Small intestine (tissue), 7 donors: ENCODE measurements around the gene GATAD1. TPM values are rescaled to one million over a fixed set of nuclear protein-coding genes. Genes with fewer than 3 reads are reported as not detected.
"Not testable (repeated sequence)": the region's sequence is repeated elsewhere in the genome, so short reads cannot be mapped to it uniquely, and the experiment has no call there.

Experiments
- DNase-seq, 2 donors: peaks; one replicate each; pipeline versions ENCODE4 v3.0.0 to v3.0.0-alpha.2; 2013
- FAIRE-seq: peaks from 2 replicates; lab custom pipeline; 2012; peaks lifted over from hg19 to GRCh38; lab: Jason Lieb, UNC
- H3K27ac ChIP-seq, 3 donors: one replicate each; pipeline ENCODE4 v1.5.1; 2013; ENCODE audit warnings: low read length in 2 of 3, mild to moderate bottlenecking in 2 of 3, control low read depth in 1 of 3, inconsistent platforms in 1 of 3, low read depth in 1 of 3, moderate library complexity in 1 of 3
- H3K27me3 ChIP-seq, 3 donors: one replicate each; pipeline ENCODE4 v1.6.1; 2013; ENCODE audit warnings: low read length in 3 of 3, inconsistent platforms in 1 of 3; ENCODE audit not compliant: control insufficient read depth in 3 of 3, insufficient read depth in 3 of 3
- H3K36me3 ChIP-seq, 3 donors: one replicate each; pipeline ENCODE4 v1.6.1; 2013; ENCODE audit warnings: low read length in 3 of 3, inconsistent platforms in 1 of 3, low read depth in 1 of 3, mild to moderate bottlenecking in 1 of 3, moderate library complexity in 1 of 3; ENCODE audit not compliant: control insufficient read depth in 3 of 3, insufficient read depth in 2 of 3
- H3K4me1 ChIP-seq, 3 donors: one replicate each; pipeline ENCODE4 v1.6.1; 2013; ENCODE audit warnings: low read length in 2 of 3, inconsistent platforms in 1 of 3, low read depth in 1 of 3, mild to moderate bottlenecking in 1 of 3, moderate library complexity in 1 of 3; ENCODE audit not compliant: control insufficient read depth in 3 of 3, insufficient read depth in 2 of 3
- H3K4me3 ChIP-seq, 3 donors: one replicate each; pipeline ENCODE4 v1.5.1; 2013; ENCODE audit warnings: low read length in 3 of 3, control low read depth in 1 of 3, inconsistent platforms in 1 of 3, low read depth in 1 of 3, mild to moderate bottlenecking in 1 of 3, moderate library complexity in 1 of 3
- H3K9me3 ChIP-seq, 2 donors: one replicate each; pipeline ENCODE4 v1.6.1; 2013; ENCODE audit warnings: low read depth in 1 of 2, low read length in 1 of 2; ENCODE audit not compliant: control insufficient read depth in 2 of 2, insufficient read depth in 1 of 2
- WGBS, 3 donors: extraction: QIAGEN DNeasy Blood & Tissue Kit; methylation state at CpG; one replicate each; pipeline ENCODE4 v1.1.7; 2013; 5-methylcytosine and 5-hydroxymethylcytosine counted together
- polyA plus RNA-seq, 4 donors: library from polyadenylated mRNA; stranded (reverse) in 3 of 4; unstranded in 1 of 4; fragments of 200-250 nt in 3 of 4; fragments of 120-200 nt in 1 of 4; gene quantifications; one replicate each; pipeline versions ENCODE4 v1.2.1 to v1.2.3, GENCODE V29; 2013
- donor health status: healthy with polysubstance abuse.
- donor health status: control.
- donor health status: control.
- donor health status: Bipolar disorder and iron deficiency.
- donor health status: healthy.

The GATAD1 gene
- polyA plus RNA-seq, 4 donors, result 13.6 to 74.6 (median 15.5) TPM

GRCh38 chr7:92442720-92443119 lies 4.6 kb upstream of the GATAD1 start:
- H3K36me3 ChIP-seq, DNase-seq, H3K9me3 ChIP-seq, H3K4me3 ChIP-seq, H3K4me1 ChIP-seq, H3K27ac ChIP-seq, FAIRE-seq, H3K27me3 ChIP-seq: not testable (repeated sequence)
- WGBS, 3 donors, result 46 to 65% (median 53%) methylated on average over 2 of the region's 2 CpGs

DNA sequence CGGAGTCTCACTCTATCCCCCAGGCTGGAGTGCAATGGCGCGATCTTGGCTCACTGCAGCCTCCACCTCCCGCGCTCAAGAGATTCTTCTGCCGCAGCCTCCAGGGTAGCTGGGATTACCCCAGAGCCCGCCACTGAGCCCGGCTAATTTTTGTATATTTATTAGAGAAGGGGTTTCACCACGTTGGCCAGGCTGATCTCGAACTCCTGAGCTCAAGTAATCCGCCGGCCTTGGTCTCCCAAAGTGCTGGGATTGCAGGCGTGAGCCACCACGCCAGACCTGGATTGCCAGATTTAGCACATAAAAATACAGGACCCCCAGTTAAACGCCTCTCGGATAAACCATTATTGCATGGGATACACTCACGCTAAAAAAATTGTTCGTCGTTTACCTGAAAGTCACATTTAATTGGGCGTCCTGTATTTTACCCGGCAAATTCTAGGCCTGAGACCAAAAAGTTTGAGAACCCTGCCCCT lies 375 bp upstream of the GATAD1 start:
- DNase-seq (no peak), FAIRE-seq (no peak)
- Histone ChIP-seq H3K4me3 (peak overlapping the region; percentile 80 to 98 (median 95)), H3K4me1 (peaks cover 1 to 12% (median 2%) of the 10 kb centered on the region in 3 donors), H3K27me3 (no peaks in the 10 kb centered on the region), H3K9me3 (peaks cover 0 to 8% of the 10 kb centered on the region in 2 donors), H3K27ac (peak overlapping the region in 2 of 3 donors; percentile 95 to 98), H3K36me3 (peaks cover 0 to 3% (median 0%) of the 10 kb centered on the region in 3 donors)
- WGBS, 3 donors, result 53 to 56% (median 56%) methylated on average over 21 of the region's 21 CpGs

DNA sequence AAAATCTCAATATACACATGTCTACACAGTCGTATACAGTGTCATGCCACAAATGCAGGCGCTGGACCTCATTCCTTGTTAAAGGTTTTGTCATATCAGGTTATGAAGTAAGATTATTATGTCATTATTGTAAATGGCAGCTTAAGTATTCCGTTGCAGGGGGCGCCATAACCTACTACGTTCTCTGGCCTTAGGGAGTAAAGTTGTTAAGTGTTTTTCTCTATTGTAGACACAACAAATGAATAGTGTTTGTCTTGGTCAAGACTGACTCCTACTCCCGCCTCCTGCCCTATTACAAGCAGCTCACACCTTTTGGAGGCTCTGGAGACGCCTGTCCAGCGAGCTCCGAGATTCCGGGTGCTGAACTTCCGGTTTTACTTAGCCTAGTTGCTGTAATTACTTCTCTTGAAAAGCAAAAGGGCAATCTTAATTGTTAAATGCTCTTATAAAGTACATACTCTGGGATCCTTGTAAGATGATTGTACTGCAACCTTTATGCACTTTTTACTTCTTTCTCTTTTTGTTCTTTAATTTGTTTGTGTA lies 994 bp downstream of the GATAD1 start:
- Histone ChIP-seq H3K4me1 (peaks cover 1 to 12% (median 2%) of the 10 kb centered on the region in 3 donors), H3K4me3 (peak overlapping the region; percentile 80 to 98 (median 95)), H3K27ac (peak overlapping the region; percentile 95 to 99 (median 98)), H3K9me3 (no peaks in the 10 kb centered on the region), H3K27me3 (no peaks in the 10 kb centered on the region), H3K36me3 (peaks cover 0 to 9% (median 8%) of the 10 kb centered on the region in 3 donors)
- WGBS, 3 donors, result 0 to 1% (median 0%) methylated on average over 11 of the region's 11 CpGs
- FAIRE-seq, result no peak
- peak; percentile 78 to 86 for DNase-seq

- no peak overlapping the region for H3K4me3 ChIP-seq
- H3K27ac ChIP-seq, result no peak overlapping the region
- H3K36me3 ChIP-seq, result peaks cover 9 to 22% (median 17%) of the 10 kb centered on the region in 3 donors
- WGBS, 3 donors, result 97 to 100% (median 98%) methylated on average over 2 of the region's 2 CpGs
- no peaks in the 10 kb centered on the region for H3K9me3 ChIP-seq
- DNase-seq (no peak), FAIRE-seq (no peak)
- H3K27me3 ChIP-seq, result no peaks in the 10 kb centered on the region
- H3K4me1 ChIP-seq, result peaks cover 1 to 12% (median 2%) of the 10 kb centered on the region in 3 donors
Observed at GRCh38 chr7:92451645-92452044, 4.4 kb downstream of the GATAD1 start.

- H3K27ac ChIP-seq, result no peak overlapping the region
- H3K9me3 ChIP-seq, result no peaks in the 10 kb centered on the region
- H3K27me3 ChIP-seq, result no peaks in the 10 kb centered on the region
- H3K4me3 ChIP-seq, result no peak overlapping the region
- FAIRE-seq, result no peak
- DNase-seq, result no peak
- H3K36me3 ChIP-seq, result peaks cover 9 to 25% (median 24%) of the 10 kb centered on the region in 3 donors
- no peaks in the 10 kb centered on the region for H3K4me1 ChIP-seq
- WGBS, 3 donors, result 94 to 100% (median 95%) methylated on average over 2 of the region's 2 CpGs
Observed at GRCh38 chr7:92456236-92456635, 9.0 kb downstream of the GATAD1 start.

GRCh38 chr7:92460109-92460508 lies 12.8 kb downstream of the GATAD1 start:
- FAIRE-seq (no peak), DNase-seq (no peak)
- Histone ChIP-seq H3K9me3 (no peaks in the 10 kb centered on the region), H3K4me3 (no peak overlapping the region), H3K27ac (no peak overlapping the region), H3K4me1 (no peaks in the 10 kb centered on the region), H3K36me3 (peaks cover 0 to 16% (median 9%) of the 10 kb centered on the region in 3 donors), H3K27me3 (no peaks in the 10 kb centered on the region)
- WGBS, 3 donors, result 77 to 86% (median 80%) methylated on average over 2 of the region's 2 CpGs

GRCh38 chr7:92460510-92460909 lies 13.2 kb downstream of the GATAD1 start:
- DNase-seq (no peak), FAIRE-seq (no peak)
- no peaks in the 10 kb centered on the region for H3K27me3 ChIP-seq
- H3K9me3 ChIP-seq, result no peaks in the 10 kb centered on the region
- no peak overlapping the region for H3K27ac ChIP-seq
- peaks cover 0 to 16% (median 9%) of the 10 kb centered on the region in 3 donors for H3K36me3 ChIP-seq
- no peaks in the 10 kb centered on the region for H3K4me1 ChIP-seq
- no peak overlapping the region for H3K4me3 ChIP-seq
- WGBS, 3 donors, result 90 to 91% (median 90%) methylated on average over 4 of the region's 4 CpGs

DNA sequence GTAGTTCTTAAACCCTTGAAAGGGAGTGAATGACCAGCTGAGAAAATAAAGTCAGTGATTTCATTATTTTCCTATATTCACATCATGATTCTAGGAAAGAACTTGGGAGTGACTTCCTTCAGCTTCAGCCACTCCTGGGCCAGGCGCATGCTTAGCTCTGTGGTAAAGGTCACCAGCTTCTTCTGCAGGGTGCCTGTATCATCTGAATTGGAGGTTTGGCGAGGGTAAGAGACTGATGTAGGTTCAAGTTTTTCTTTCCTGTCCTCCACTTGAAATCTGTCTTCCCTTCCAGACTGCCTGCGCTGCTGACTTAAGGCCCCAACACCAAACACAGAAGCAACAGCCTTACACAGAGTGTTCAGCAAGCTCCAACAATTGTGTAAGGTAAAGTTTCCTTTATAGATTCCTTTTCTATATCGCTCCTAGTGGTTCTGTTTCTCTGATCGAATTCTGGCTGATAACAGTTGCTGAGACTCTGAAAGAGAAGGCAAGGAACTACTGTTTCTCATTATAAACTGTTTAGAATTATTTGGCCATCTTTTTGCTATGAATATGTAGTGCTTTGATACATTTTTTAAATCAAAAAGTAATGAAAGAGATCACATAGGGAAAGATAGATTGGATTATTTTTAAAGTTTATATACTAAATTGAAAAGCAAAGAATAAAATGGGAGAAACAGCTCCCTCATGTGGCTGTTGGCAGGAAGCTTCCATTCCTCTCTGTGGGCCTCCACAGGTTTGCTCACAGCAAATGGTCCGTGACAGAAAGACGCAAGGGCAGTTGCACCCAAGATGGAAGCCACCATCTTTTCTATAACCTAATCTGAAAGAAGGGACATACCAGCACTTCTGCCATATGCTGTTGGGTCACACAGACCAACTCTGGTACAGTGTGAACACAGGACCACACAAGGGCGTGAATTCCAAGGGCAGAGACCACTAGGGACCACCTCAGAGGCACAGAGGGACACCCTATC lies 14.0 kb downstream of the GATAD1 start:
- Histone ChIP-seq H3K4me1 (peaks cover 0 to 2% (median 0%) of the 10 kb centered on the region in 3 donors), H3K36me3 (peaks cover 0 to 17% (median 7%) of the 10 kb centered on the region in 3 donors), H3K27ac (no peak overlapping the region), H3K27me3 (no peaks in the 10 kb centered on the region), H3K4me3 (no peak overlapping the region), H3K9me3 (no peaks in the 10 kb centered on the region)
- no peak for FAIRE-seq
- WGBS, 3 donors, result 54 to 64% (median 61%) methylated on average over 8 of the region's 8 CpGs
- DNase-seq, result peak; percentile 49 to 53
